Peyer's patch (tissue), 4 donors: ENCODE measurements around the gene PIEZO1.

Experiments used
- CTCF ChIP-seq, 6 experiments: fragments of 450-650 bp in 4 of 6; fragments of 200-600 bp in 2 of 6; sonication (generic) in 1 of 6; IDR thresholded peaks; one replicate each; pipeline ENCODE4 v1.5.1; 2017 to 2019; ENCODE audit warnings: antibody characterized with exemption in 6 of 6, mild to moderate bottlenecking in 3 of 6, moderate library complexity in 1 of 6
- POLR2A ChIP-seq, 2 donors: fragments of 450-650 bp; IDR thresholded peaks; one replicate each; pipeline ENCODE4 v1.5.1; 2017; ENCODE audit warnings: antibody characterized with exemption in 2 of 2, mild to moderate bottlenecking in 2 of 2, moderate library complexity in 2 of 2

- TF ChIP-seq CTCF (IDR thresholded peaks at IDR 0.05) = no peak
- no peak for TF ChIP-seq POLR2A (IDR thresholded peaks at IDR 0.05)
These were observed 53.3 kb downstream of the PIEZO1 start for GRCh38 chr16:88731699-88732098.
